Hematopoietic multipotent progenitor cell treated with erythropoietin and hydrocortisone succinate and interleukin-3 and kit ligand, for 8 days (in vitro differentiated cells): Measurements from ENCODE around the gene MGAT5B.
"Not testable (repeated sequence)": the region's sequence is repeated elsewhere in the genome, so short reads cannot be mapped to it uniquely, and the experiment has no call there.

Source experiments
- DNase-seq: peaks from one replicate; pipeline ENCODE4 v3.0.0-alpha.2; 2015

MGAT5B gene

GRCh38 chr17:76847031-76847430 is 21.2 kb upstream of the MGAT5B start:
- DNase-seq: no peak

GRCh38 chr17:76848670-76849069 is 19.5 kb upstream of the MGAT5B start:
- peak; percentile 95 for DNase-seq

- not testable (repeated sequence) for DNase-seq
These were observed 19.0 kb upstream of the MGAT5B start for GRCh38 chr17:76849160-76849559.

GRCh38 chr17:76852843-76853242 is 15.4 kb upstream of the MGAT5B start:
- DNase-seq: no peak

GRCh38 chr17:76855105-76855504 is 13.1 kb upstream of the MGAT5B start:
- no peak for DNase-seq

- DNase-seq: no peak
These were observed 6.1 kb upstream of the MGAT5B start for GRCh38 chr17:76862079-76862478.

- DNase-seq: no peak
These were observed 5.7 kb upstream of the MGAT5B start for GRCh38 chr17:76862494-76862893.

GRCh38 chr17:76864024-76864423 is 4.2 kb upstream of the MGAT5B start:
- DNase-seq: no peak

GRCh38 chr17:76865174-76865573 is 3.0 kb upstream of the MGAT5B start:
- DNase-seq: no peak

GRCh38 chr17:76866203-76866602 is 2.0 kb upstream of the MGAT5B start:
- no peak for DNase-seq

GRCh38 chr17:76866774-76867577 is 1.2 kb upstream of the MGAT5B start:
- DNase-seq: peak; percentile 65

GRCh38 chr17:76867578-76868175 is 527 bp upstream of the MGAT5B start:
- DNase-seq: no peak

- no peak for DNase-seq
These were observed 678 bp downstream of the MGAT5B start for GRCh38 chr17:76868669-76869495.

GRCh38 chr17:76869496-76870376 is 1.5 kb downstream of the MGAT5B start:
- no peak for DNase-seq

- no peak for DNase-seq
These were observed 2.1 kb downstream of the MGAT5B start for GRCh38 chr17:76870377-76870714.

GRCh38 chr17:76871668-76872067 is 3.5 kb downstream of the MGAT5B start:
- no peak for DNase-seq

GRCh38 chr17:76872221-76872873 is 4.1 kb downstream of the MGAT5B start:
- peak; percentile 40 for DNase-seq

GRCh38 chr17:76872874-76873221 is 4.6 kb downstream of the MGAT5B start:
- no peak for DNase-seq

- DNase-seq: no peak
These were observed 5.7 kb downstream of the MGAT5B start for GRCh38 chr17:76873856-76874255.

GRCh38 chr17:76877437-76877836 is 9.2 kb downstream of the MGAT5B start:
- DNase-seq: no peak

- DNase-seq: no peak
These were observed 10.4 kb downstream of the MGAT5B start for GRCh38 chr17:76878568-76878967.

GRCh38 chr17:76879254-76879653 is 11.1 kb downstream of the MGAT5B start:
- DNase-seq: no peak
